Ovary (tissue), 9 donors: ENCODE measurements around the gene TIMP3. TPM values are rescaled to one million over a fixed set of nuclear protein-coding genes. Genes with fewer than 3 reads are reported as not detected.

Source experiments
- DNase-seq, 5 donors: peaks; one replicate each; pipeline ENCODE4 v3.0.0-alpha.2; 2019 to 2020
- H3K27ac ChIP-seq, 2 donors: fragments of 200-600 bp; one replicate each; pipeline versions ENCODE4 v1.5.1 to v1.8.0; 2019 to 2022
- H3K27me3 ChIP-seq: fragments of 200-600 bp; one replicate; pipeline ENCODE4 v1.8.0; 2022
- H3K36me3 ChIP-seq: fragments of 200-600 bp; sonication (generic); one replicate; pipeline ENCODE4 v1.5.1; 2019
- H3K4me1 ChIP-seq: one replicate; pipeline ENCODE4 v1.8.1; 2013; ENCODE audit warnings: mild to moderate bottlenecking, moderate library complexity; ENCODE audit not compliant: insufficient read depth
- H3K4me3 ChIP-seq: fragments of 200-600 bp; sonication (generic); one replicate; pipeline ENCODE4 v1.5.1; 2017
- H3K9me3 ChIP-seq, 2 donors: fragments of 200-600 bp in 1 of 2; sonication (generic) in 1 of 2; one replicate each; pipeline versions ENCODE4 v1.5.1 to v1.8.1; 2013 to 2019; ENCODE audit warnings: mild to moderate bottlenecking in 1 of 2, moderate library complexity in 1 of 2
- EP300 ChIP-seq: sonication (generic); formaldehyde crosslinking; IDR thresholded peaks from one replicate; pipeline ENCODE4 v1.6.1; 2017; ENCODE audit warnings: antibody characterized with exemption
- POLR2A ChIP-seq: fragments of 450-650 bp; IDR thresholded peaks from one replicate; pipeline ENCODE4 v1.6.1; 2017; ENCODE audit warnings: antibody characterized with exemption, mild to moderate bottlenecking, moderate library complexity
- WGBS, 3 donors: extraction: QIAGEN DNeasy Blood & Tissue Kit in 1 of 3; methylation state at CpG; one replicate each; pipeline versions ENCODE4 v1.1.5 to v1.1.7; 2013 to 2017; 5-methylcytosine and 5-hydroxymethylcytosine counted together
- intact Hi-C, 4 donors: fragments of 100-400 bp; cut with DNase I; formaldehyde crosslinking; loops; one replicate each; pipeline versions ENCODE4 v1.11.0 to v1.15.1; 2022 to 2023
- polyA plus RNA-seq, 2 donors: library from polyadenylated mRNA; stranded (reverse); fragments of 200-250 nt in 1 of 2; fragments of 350-450 nt in 1 of 2; fragmentation: Illumina TruSeq in 1 of 2; extraction: RNeasy Lipid Tissue Mini Kit (QIAGEN cat#74804) in 1 of 2; gene quantifications; one replicate each; pipeline ENCODE4 v1.2.3, GENCODE V29; 2013 to 2014
- total RNA-seq, 7 donors: library from RNA; depleted of rRNA in 2 of 7; stranded (reverse); fragments of >200 nt in 2 of 7; fragmentation: NEBNext Ultra II Directional in 3 of 7; extraction: Animal tissue kit (Norgen Biotek cat#: 25700) in 3 of 7; gene quantifications; one replicate each; pipeline versions ENCODE4 v1.1.0 to v1.2.4, GENCODE V29; 2016 to 2023
- TF ChIP-seq, protein P1 (sequence below), 3 donors: fragments of 450-650 bp in 2 of 3; fragments of 200-600 bp in 1 of 3; IDR thresholded peaks; one replicate each; pipeline versions ENCODE4 v1.5.1 to v1.8.0; 2016 to 2022; ENCODE audit warnings: antibody characterized with exemption in 3 of 3, mild to moderate bottlenecking in 1 of 3
- donor health status: DM: no; HTN: no; CAD: no; lungs with moderate emphysema.
- donor health status: DM: no; HTN: no; CAD: no.
- donor health status: Bipolar disorder and iron deficiency.
- donor health status: DM: yes; HTN: yes; CAD: no.
- donor health status: DM: no; HTN: no; CAD: no.
- donor health status: DM: yes; HTN: yes; CAD: no.

The TIMP3 gene
- total and polyA plus RNA-seq, 9 donors: 48.5 to 565 (median 121) TPM

DNA sequence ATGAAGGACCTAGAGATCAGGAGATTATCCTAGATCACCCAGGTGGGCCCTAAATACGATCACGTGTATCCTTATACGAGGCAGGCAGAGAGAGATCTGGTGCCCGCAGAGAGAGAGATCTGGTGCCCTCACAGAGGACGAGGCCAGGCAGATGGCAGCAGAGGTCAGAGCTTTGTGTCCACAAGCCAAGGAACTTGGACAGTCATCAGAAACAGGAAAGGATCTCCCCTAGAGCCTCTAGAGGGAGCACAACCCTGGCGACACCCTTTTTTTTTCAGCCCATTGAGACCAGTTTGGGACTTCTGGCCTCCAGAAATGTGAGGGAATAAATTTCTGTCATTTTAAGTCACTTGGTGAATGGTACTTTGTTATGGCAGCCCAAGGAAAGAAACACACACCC, 25.5 kb upstream of the TIMP3 start:
- Histone ChIP-seq H3K27me3 (no peaks in the 10 kb centered on the region), H3K9me3 (no peaks in the 10 kb centered on the region), H3K27ac (no peak overlapping the region), H3K4me1 (no peaks in the 10 kb centered on the region), H3K4me3 (no peak overlapping the region), H3K36me3 (no peaks in the 10 kb centered on the region)
- no peak for DNase-seq
- TF ChIP-seq POLR2A (no peak), EP300 (no peak)
- TF ChIP-seq, protein P1, sequence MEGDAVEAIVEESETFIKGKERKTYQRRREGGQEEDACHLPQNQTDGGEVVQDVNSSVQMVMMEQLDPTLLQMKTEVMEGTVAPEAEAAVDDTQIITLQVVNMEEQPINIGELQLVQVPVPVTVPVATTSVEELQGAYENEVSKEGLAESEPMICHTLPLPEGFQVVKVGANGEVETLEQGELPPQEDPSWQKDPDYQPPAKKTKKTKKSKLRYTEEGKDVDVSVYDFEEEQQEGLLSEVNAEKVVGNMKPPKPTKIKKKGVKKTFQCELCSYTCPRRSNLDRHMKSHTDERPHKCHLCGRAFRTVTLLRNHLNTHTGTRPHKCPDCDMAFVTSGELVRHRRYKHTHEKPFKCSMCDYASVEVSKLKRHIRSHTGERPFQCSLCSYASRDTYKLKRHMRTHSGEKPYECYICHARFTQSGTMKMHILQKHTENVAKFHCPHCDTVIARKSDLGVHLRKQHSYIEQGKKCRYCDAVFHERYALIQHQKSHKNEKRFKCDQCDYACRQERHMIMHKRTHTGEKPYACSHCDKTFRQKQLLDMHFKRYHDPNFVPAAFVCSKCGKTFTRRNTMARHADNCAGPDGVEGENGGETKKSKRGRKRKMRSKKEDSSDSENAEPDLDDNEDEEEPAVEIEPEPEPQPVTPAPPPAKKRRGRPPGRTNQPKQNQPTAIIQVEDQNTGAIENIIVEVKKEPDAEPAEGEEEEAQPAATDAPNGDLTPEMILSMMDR (IDR thresholded peaks at IDR 0.05): no peak
- intact Hi-C loops: no loop called here
- 64 to 78% (median 72%) methylated on average over 6 of the region's 6 CpGs for WGBS, 3 donors

DNA sequence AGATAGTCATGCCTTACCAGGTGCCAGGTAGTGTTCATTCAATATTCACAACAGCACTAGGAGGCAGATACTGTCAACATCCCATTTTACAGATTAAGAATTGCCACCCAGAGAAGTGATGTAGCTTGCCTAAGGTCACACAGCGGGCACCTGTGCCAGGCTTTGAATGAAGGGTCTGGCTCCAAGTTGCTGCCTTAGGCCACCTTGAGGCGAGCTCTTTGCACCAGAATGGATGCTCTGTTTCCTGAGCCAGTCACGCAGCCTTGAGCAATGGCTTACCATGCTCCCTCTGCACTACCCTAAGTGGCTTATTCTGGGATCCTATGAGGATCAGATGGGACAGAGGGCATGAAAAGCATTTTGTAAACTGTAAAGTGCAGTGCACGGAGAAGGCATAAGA, 25.1 kb upstream of the TIMP3 start:
- TF ChIP-seq EP300 (no peak), POLR2A (no peak)
- TF ChIP-seq, protein P1 (IDR thresholded peaks at IDR 0.05): no peak
- 70 to 92% (median 85%) methylated on average over 4 of the region's 4 CpGs for whole genome bisulfite sequencing, 3 donors
- intact Hi-C loops: no loop called here
- Histone ChIP-seq H3K4me3 (no peak overlapping the region), H3K27me3 (no peaks in the 10 kb centered on the region), H3K36me3 (no peaks in the 10 kb centered on the region), H3K9me3 (no peaks in the 10 kb centered on the region), H3K4me1 (no peaks in the 10 kb centered on the region), H3K27ac (no peak overlapping the region)
- DNase-seq: no peak

DNA sequence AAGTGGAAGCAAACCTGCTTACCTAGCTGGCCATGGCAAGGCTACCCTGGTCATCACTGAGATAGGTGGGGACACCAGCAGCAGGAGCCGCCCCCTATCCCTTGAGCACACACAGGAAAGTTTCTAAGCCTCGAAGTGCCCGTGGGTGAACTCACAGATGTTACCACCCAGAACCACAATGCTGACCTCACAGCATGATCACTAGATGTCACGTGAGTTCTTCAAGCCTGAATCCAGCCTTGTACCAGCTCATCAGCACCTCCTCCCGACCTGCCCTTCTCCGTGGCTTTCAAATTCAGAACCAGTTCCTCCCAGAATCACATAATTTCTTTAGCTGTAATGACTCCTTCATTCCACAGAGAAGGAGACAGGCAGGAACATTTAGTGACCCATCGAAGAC, 24.7 kb upstream of the TIMP3 start:
- no peak overlapping the region for H3K27ac ChIP-seq
- DNase-seq: no peak
- intact Hi-C loops: no loop called here

DNA sequence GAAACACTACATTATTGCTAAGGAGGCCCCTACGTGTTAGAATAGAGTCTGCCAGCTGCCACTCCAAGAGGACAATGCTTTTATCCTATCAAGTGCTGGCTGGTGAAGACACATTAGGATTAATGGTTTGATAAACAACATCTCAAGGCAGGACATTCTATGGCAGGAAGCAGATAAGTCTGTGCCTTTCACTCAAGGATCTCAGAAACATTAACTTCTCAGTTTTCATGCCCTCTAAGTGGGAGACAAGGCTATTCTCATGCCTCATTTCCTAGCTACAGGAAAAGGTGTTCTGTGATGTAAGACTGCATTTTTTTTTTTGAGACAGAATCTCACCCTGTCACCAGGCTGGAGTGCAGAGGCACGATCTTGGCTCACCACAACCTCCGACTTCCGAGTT, 23.5 kb upstream of the TIMP3 start:
- TF ChIP-seq, protein P1 (IDR thresholded peaks at IDR 0.05): no peak
- TF ChIP-seq EP300 (no peak), POLR2A (no peak)
- intact Hi-C loops: no loop called here
- Histone ChIP-seq H3K9me3 (no peaks in the 10 kb centered on the region), H3K4me1 (no peaks in the 10 kb centered on the region), H3K27me3 (no peaks in the 10 kb centered on the region), H3K27ac (no peak overlapping the region), H3K36me3 (no peaks in the 10 kb centered on the region), H3K4me3 (no peak overlapping the region)
- DNase-seq: no peak
- 73 to 85% (median 77%) methylated on average over 4 of the region's 4 CpGs for WGBS, 3 donors

More for the DNA sequence above, 24.7 kb upstream of the TIMP3 start:
- TF ChIP-seq EP300 (no peak), POLR2A (no peak)
- TF ChIP-seq, protein P1 (IDR thresholded peaks at IDR 0.05): no peak
- no peaks in the 10 kb centered on the region for H3K4me1 ChIP-seq
- H3K4me3 ChIP-seq: no peak overlapping the region
- no peaks in the 10 kb centered on the region for H3K9me3 ChIP-seq
- no peaks in the 10 kb centered on the region for H3K27me3 ChIP-seq
- no peaks in the 10 kb centered on the region for H3K36me3 ChIP-seq
- 61 to 73% (median 69%) methylated on average over 6 to 7 of the region's 7 CpGs for WGBS, 3 donors
